Upper lobe of left lung (tissue), 4 donors: ENCODE measurements around the gene SIK3.

Experiments used
- EP300 ChIP-seq, 4 donors: sonication (generic); formaldehyde crosslinking; IDR thresholded peaks; one replicate each; pipeline ENCODE4 v1.5.1; 2017; ENCODE audit warnings: antibody characterized with exemption in 4 of 4, control low read depth in 2 of 4
- POLR2A ChIP-seq, 4 donors: fragments of 450-650 bp; IDR thresholded peaks; one replicate each; pipeline ENCODE4 v1.5.1; 2016 to 2017; ENCODE audit warnings: antibody characterized with exemption in 4 of 4, mild to moderate bottlenecking in 2 of 4
- POLR2AphosphoS5 ChIP-seq, 2 donors: sonication (generic); formaldehyde crosslinking; IDR thresholded peaks; one replicate each; pipeline ENCODE4 v1.5.1; 2017; ENCODE audit warnings: antibody characterized with exemption in 2 of 2
- TF ChIP-seq, protein P1 (sequence below), 6 experiments: fragments of 450-650 bp in 4 of 6; fragments of 200-600 bp in 2 of 6; sonication (generic) in 2 of 6; IDR thresholded peaks; one replicate each; pipeline ENCODE4 v1.5.1; 2016 to 2019; ENCODE audit warnings: antibody characterized with exemption in 6 of 6

- TF ChIP-seq POLR2AphosphoS5 (IDR thresholded peaks at IDR 0.05) (no peak), POLR2A (IDR thresholded peaks at IDR 0.05) (no peak), EP300 (IDR thresholded peaks at IDR 0.05) (no peak)
- TF ChIP-seq, protein P1, sequence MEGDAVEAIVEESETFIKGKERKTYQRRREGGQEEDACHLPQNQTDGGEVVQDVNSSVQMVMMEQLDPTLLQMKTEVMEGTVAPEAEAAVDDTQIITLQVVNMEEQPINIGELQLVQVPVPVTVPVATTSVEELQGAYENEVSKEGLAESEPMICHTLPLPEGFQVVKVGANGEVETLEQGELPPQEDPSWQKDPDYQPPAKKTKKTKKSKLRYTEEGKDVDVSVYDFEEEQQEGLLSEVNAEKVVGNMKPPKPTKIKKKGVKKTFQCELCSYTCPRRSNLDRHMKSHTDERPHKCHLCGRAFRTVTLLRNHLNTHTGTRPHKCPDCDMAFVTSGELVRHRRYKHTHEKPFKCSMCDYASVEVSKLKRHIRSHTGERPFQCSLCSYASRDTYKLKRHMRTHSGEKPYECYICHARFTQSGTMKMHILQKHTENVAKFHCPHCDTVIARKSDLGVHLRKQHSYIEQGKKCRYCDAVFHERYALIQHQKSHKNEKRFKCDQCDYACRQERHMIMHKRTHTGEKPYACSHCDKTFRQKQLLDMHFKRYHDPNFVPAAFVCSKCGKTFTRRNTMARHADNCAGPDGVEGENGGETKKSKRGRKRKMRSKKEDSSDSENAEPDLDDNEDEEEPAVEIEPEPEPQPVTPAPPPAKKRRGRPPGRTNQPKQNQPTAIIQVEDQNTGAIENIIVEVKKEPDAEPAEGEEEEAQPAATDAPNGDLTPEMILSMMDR (IDR thresholded peaks at IDR 0.05) = no peak
Measured at GRCh38 chr11:116819049-116819448, 279.2 kb downstream of the SIK3 start.
